Pancreas (tissue), 10 donors: ENCODE data around the gene CNTFR. TPM values are rescaled to one million over a fixed set of nuclear protein-coding genes. Genes with fewer than 3 reads are reported as not detected.
A peak's percentile ranks its signal among the peaks of the same experiment; 100 is the strongest.

ENCODE experiments used
- ATAC-seq, 4 donors: fragments of 200-7000 bp; cut with Tn5 transposase; one replicate each; pipeline versions ENCODE4 v1.8.0 to v1.9.1; 2020; ENCODE audit warnings: mild to moderate bottlenecking in 4 of 4, moderate library complexity in 4 of 4
- DNase-seq, 6 donors: peaks; one replicate each; pipeline ENCODE4 v3.0.0-alpha.2; 2020
- FAIRE-seq: peaks from 2 replicates; lab custom pipeline; 2012; peaks lifted over from hg19 to GRCh38; lab: Jason Lieb, UNC
- H3K27ac ChIP-seq, 4 donors: fragments of 200-600 bp; sonication (generic); 1 replicate in 3 of 4; 2 replicates in 1 of 4; pipeline versions ENCODE4 v1.5.0 to v1.8.0; 2020
- H3K27me3 ChIP-seq, 4 donors: fragments of 200-600 bp; one replicate each; pipeline ENCODE4 v1.8.0; 2021
- H3K36me3 ChIP-seq, 3 donors: fragments of 200-600 bp; sonication (generic) in 1 of 3; one replicate each; pipeline versions ENCODE4 v1.5.0 to v1.8.0; 2020 to 2021
- H3K4me1 ChIP-seq, 3 donors: fragments of 200-600 bp; one replicate each; pipeline ENCODE4 v1.8.0; 2021
- H3K4me3 ChIP-seq, 4 donors: fragments of 200-600 bp; sonication (generic) in 2 of 4; one replicate each; pipeline versions ENCODE4 v1.5.0 to v1.8.0; 2020 to 2021
- H3K9me3 ChIP-seq, 4 donors: fragments of 200-600 bp; one replicate each; pipeline ENCODE4 v1.8.0; 2021
- WGBS, 2 donors: extraction: QIAGEN DNeasy Blood & Tissue Kit; methylation state at CpG; one replicate each; pipeline ENCODE4 v1.1.7; 2013; 5-methylcytosine and 5-hydroxymethylcytosine counted together
- intact Hi-C, 3 donors: fragments of 100-400 bp; cut with DNase I; formaldehyde crosslinking; loops; one replicate each; pipeline versions ENCODE4 v1.11.1 to v1.14.2; 2022
- polyA plus RNA-seq, 2 donors: library from polyadenylated mRNA; stranded (reverse); fragments of 200-250 nt; gene quantifications; one replicate each; pipeline ENCODE4 v1.2.3, GENCODE V29; 2013
- total RNA-seq, 6 donors: library from RNA; stranded (reverse); fragmentation: NEBNext Ultra II Directional in 4 of 6; extraction: Animal tissue kit (Norgen Biotek cat#: 25700) in 4 of 6; gene quantifications; one replicate each; pipeline versions ENCODE4 v1.2.1 to v1.2.4, GENCODE V29; 2021 to 2023
- TF ChIP-seq, protein P1 (sequence below), 4 donors: fragments of 200-600 bp; sonication (generic) in 3 of 4; IDR thresholded peaks; one replicate each; pipeline versions ENCODE4 v1.5.0 to v1.8.0; 2021; ENCODE audit warnings: antibody characterized with exemption in 4 of 4
- donor health status: healthy with polysubstance abuse.
- donor health status: DM: no; HTN: no; CAD: no; lungs with moderate emphysema.
- donor health status: DM: no; HTN: no; CAD: no.
- donor health status: control.
- donor health status: control.
- donor health status: Bipolar disorder and iron deficiency.
- donor health status: DM: yes; HTN: yes; CAD: no.
- donor health status: DM: no; HTN: no; CAD: no.
- donor health status: DM: no; HTN: no; CAD: no.
- donor health status: DM: yes; HTN: yes; CAD: no.

Gene CNTFR
- total and polyA plus RNA-seq, 8 donors = 0.12 to 2.6 (median 0.87) TPM; not detected in 1

GRCh38 chr9:34636791-34637355, 47.3 kb upstream of the CNTFR start:
- DNase-seq (no peak), FAIRE-seq (no peak), ATAC-seq (no peak)
- Histone ChIP-seq H3K9me3 (no peaks in the 10 kb centered on the region), H3K36me3 (no peaks in the 10 kb centered on the region), H3K27me3 (no peaks in the 10 kb centered on the region), H3K4me1 (peaks cover 0 to 12% (median 7%) of the 10 kb centered on the region in 3 donors), H3K4me3 (peak overlapping the region; percentile 55 to 82 (median 75)), H3K27ac (peak overlapping the region; percentile 65 to 82 (median 74))
- TF ChIP-seq, protein P1, sequence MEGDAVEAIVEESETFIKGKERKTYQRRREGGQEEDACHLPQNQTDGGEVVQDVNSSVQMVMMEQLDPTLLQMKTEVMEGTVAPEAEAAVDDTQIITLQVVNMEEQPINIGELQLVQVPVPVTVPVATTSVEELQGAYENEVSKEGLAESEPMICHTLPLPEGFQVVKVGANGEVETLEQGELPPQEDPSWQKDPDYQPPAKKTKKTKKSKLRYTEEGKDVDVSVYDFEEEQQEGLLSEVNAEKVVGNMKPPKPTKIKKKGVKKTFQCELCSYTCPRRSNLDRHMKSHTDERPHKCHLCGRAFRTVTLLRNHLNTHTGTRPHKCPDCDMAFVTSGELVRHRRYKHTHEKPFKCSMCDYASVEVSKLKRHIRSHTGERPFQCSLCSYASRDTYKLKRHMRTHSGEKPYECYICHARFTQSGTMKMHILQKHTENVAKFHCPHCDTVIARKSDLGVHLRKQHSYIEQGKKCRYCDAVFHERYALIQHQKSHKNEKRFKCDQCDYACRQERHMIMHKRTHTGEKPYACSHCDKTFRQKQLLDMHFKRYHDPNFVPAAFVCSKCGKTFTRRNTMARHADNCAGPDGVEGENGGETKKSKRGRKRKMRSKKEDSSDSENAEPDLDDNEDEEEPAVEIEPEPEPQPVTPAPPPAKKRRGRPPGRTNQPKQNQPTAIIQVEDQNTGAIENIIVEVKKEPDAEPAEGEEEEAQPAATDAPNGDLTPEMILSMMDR (IDR thresholded peaks at IDR 0.05) = no peak
- 6 to 8% methylated on average over 23 of the region's 23 CpGs for WGBS, 2 donors
- intact Hi-C loops = no loop called here

DNA sequence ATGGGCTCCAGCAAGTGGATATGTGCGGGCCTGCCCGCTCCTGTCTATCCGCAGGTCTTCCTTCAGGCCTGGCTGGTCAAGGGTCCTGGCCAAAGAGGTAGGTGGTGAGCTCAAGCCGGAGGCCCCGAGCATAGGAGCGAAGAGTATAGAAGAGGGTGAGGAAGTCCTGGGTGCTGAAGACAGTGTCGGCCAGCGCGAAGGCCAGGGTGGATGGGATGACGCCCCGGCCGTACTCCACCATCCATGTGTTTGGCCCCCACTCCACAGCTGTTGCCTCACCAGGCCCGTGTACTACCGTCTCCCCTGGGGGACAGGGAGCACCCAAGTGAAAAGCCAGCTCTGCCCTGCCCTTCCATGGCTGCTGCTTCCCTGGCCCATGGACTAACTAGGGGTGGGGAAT, 46.0 kb upstream of the CNTFR start:
- intact Hi-C loops = no loop called here

GRCh38 chr9:34634551-34635248, 45.2 kb upstream of the CNTFR start:
- 79 to 84% methylated on average over 3 of the region's 3 CpGs for WGBS, 2 donors
- no peak for FAIRE-seq
- no peak for ATAC-seq

More for the DNA sequence above, 46.0 kb upstream of the CNTFR start:
- WGBS, 2 donors = 93 to 98% methylated on average over 12 to 14 of the region's 14 CpGs
- TF ChIP-seq, protein P1 (IDR thresholded peaks at IDR 0.05) = no peak
- Histone ChIP-seq H3K27me3 (no peaks in the 10 kb centered on the region), H3K36me3 (no peaks in the 10 kb centered on the region), H3K4me3 (no peak overlapping the region), H3K9me3 (no peaks in the 10 kb centered on the region), H3K27ac (no peak overlapping the region), H3K4me1 (peaks cover 0 to 12% (median 7%) of the 10 kb centered on the region in 3 donors)
- ATAC-seq = no peak
- no peak for FAIRE-seq
- DNase-seq = peak in 1 of 6 donors; percentile 29

DNA sequence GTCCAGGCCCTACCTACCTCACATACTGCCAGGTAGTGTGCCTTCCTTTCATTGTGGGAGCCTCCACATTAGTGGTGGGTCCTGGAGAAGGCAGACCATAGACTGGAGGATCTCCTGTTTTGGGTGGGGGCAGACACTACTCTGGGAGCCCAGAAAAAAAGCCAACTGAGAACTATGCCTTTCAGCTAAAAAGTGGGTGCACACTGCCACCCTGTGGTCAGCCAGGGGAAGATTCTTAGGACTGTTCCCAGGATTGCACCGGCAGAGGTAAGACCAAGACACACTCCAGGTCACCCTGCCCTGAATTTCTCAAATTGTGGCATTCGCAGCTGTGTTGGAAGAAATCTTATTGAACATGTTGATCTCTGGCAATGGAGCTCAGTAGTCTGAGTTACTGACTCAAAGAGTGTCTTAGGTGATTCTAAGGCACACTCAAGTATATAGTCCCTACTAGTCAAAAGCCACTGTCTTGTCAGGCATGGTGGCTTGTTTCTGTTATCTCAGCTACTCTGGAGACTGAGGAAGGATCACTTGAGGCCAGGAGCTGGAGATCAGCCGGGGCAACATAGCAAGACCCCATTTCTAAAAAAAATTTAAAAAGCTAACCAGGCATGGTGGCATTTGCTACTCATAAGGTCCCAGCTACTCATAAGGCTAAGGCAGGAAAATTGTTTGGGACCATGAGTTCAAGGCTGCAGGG, 44.5 kb upstream of the CNTFR start:
- Histone ChIP-seq H3K27me3 (no peaks in the 10 kb centered on the region), H3K36me3 (no peaks in the 10 kb centered on the region), H3K4me3 (no peak overlapping the region), H3K27ac (no peak overlapping the region), H3K9me3 (no peaks in the 10 kb centered on the region), H3K4me1 (peaks cover 0 to 12% (median 7%) of the 10 kb centered on the region in 3 donors)
- ATAC-seq (peak in 3 of 4 donors; percentile 42 to 45 (median 42)), DNase-seq (peak in 4 of 6 donors; percentile 53 to 82 (median 73)), FAIRE-seq (no peak)
- WGBS, 2 donors = 11% methylated on average over 3 of the region's 3 CpGs
- TF ChIP-seq, protein P1 (IDR thresholded peaks at IDR 0.05) = peak; percentile 70 to 84 (median 72)
- intact Hi-C loops = no loop called here

More at GRCh38 chr9:34634551-34635248, 45.2 kb upstream of the CNTFR start:
- TF ChIP-seq, protein P1 (IDR thresholded peaks at IDR 0.05) = no peak
- H3K4me1 ChIP-seq = peaks cover 0 to 12% (median 7%) of the 10 kb centered on the region in 3 donors
- no peaks in the 10 kb centered on the region for H3K9me3 ChIP-seq
- no peaks in the 10 kb centered on the region for H3K27me3 ChIP-seq
- intact Hi-C loops = no loop called here
- H3K36me3 ChIP-seq = no peaks in the 10 kb centered on the region
- H3K27ac ChIP-seq = no peak overlapping the region
- H3K4me3 ChIP-seq = no peak overlapping the region
- no peak for DNase-seq
